Transverse colon (tissue), 3 donors: Measurements from ENCODE around the gene PPFIA4.

Experiments used
- EP300 ChIP-seq: sonication (generic); formaldehyde crosslinking; IDR thresholded peaks from one replicate; pipeline ENCODE4 v1.6.1; 2017; ENCODE audit warnings: antibody characterized with exemption, low read depth
- TF ChIP-seq, protein P1 (sequence below), 5 experiments: fragments of 200-600 bp in 3 of 5; fragments of 450-650 bp in 2 of 5; sonication (generic) in 3 of 5; IDR thresholded peaks; 1 replicate in 2 of 5; 2 replicates in 3 of 5; pipeline ENCODE4 v1.5.1; 2016 to 2017; ENCODE audit warnings: antibody characterized with exemption in 5 of 5, inconsistent platforms in 3 of 5, mild to moderate bottlenecking in 2 of 5, moderate library complexity in 1 of 5

DNA sequence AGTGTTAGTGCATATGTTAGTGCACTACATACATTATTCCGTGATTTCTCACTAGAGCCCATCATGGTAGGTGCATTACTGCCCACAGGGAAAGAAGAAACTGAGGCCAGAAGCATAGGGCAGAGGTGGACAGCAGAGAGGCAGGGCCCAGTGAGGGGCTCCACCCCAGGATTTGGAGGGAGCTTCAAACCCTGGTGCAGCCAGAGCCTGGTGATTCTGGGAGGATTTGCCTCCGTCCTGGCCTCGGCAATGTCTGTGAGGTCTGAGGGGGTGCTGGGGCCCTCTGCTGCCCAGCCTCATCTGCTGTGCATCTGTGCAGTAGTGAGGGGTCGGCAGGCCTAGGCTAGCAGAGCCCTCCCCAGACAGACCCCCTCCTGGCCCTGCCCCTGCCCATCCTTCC lies 22.8 kb downstream of the PPFIA4 start:
- TF ChIP-seq, protein P1, sequence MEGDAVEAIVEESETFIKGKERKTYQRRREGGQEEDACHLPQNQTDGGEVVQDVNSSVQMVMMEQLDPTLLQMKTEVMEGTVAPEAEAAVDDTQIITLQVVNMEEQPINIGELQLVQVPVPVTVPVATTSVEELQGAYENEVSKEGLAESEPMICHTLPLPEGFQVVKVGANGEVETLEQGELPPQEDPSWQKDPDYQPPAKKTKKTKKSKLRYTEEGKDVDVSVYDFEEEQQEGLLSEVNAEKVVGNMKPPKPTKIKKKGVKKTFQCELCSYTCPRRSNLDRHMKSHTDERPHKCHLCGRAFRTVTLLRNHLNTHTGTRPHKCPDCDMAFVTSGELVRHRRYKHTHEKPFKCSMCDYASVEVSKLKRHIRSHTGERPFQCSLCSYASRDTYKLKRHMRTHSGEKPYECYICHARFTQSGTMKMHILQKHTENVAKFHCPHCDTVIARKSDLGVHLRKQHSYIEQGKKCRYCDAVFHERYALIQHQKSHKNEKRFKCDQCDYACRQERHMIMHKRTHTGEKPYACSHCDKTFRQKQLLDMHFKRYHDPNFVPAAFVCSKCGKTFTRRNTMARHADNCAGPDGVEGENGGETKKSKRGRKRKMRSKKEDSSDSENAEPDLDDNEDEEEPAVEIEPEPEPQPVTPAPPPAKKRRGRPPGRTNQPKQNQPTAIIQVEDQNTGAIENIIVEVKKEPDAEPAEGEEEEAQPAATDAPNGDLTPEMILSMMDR (IDR thresholded peaks at IDR 0.05): no peak
- no peak for TF ChIP-seq EP300
